MCF 10A (cell line): ENCODE measurements around the gene ZNF446. TPM values are rescaled to one million over a fixed set of nuclear protein-coding genes. Genes with fewer than 3 reads are reported as not detected.
A peak's percentile ranks its signal among the peaks of the same experiment; 100 is the strongest.

Experiments used
- BruUV-seq: library from RNA; stranded (reverse); fragments of 400-500 nt; replicated peaks from 2 replicates; lab custom pipeline; 2021; lab: Mats Ljungman, UMichigan
- CTCF ChIA-PET: fragments of 300-600 bp; sonication (Branson Sonifier 250); formaldehyde crosslinking; extraction: SDS; loops from one replicate; lab custom pipeline; 2021; ENCODE audit warnings: antibody characterized with exemption, inconsistent platforms; lab: Yijun Ruan, JAX
- POLR2A ChIA-PET: fragments of 300-600, 350-650 bp; sonication (Branson Sonifier 250); formaldehyde crosslinking; extraction: SDS; loops from one replicate; lab custom pipeline; 2020; ENCODE audit warnings: antibody characterized with exemption, inconsistent platforms; lab: Yijun Ruan, JAX
- DNase-seq: peaks from one replicate; pipeline ENCODE4 v3.0.0-alpha.2; 2018; ENCODE audit not compliant: unreplicated experiment
- H3K27ac Mint-ChIP-seq: one replicate; pipeline ENCODE4 v1.8.0; 2022; ENCODE audit warnings: mild to moderate bottlenecking, low read depth, mixed read lengths; ENCODE audit not compliant: unreplicated experiment
- H3K27me3 Mint-ChIP-seq: one replicate; pipeline ENCODE4 v1.8.0; 2022; ENCODE audit warnings: mixed read lengths; ENCODE audit not compliant: insufficient read depth, unreplicated experiment
- H3K36me3 Mint-ChIP-seq: one replicate; pipeline ENCODE4 v1.8.0; 2022; ENCODE audit warnings: mild to moderate bottlenecking, moderate library complexity, mixed read lengths; ENCODE audit not compliant: insufficient read depth, unreplicated experiment
- H3K4me1 Mint-ChIP-seq: one replicate; pipeline ENCODE4 v1.8.0; 2022; ENCODE audit warnings: mixed read lengths; ENCODE audit not compliant: insufficient read depth, unreplicated experiment
- H3K4me3 Mint-ChIP-seq: one replicate; pipeline ENCODE4 v1.8.0; 2022; ENCODE audit warnings: mild to moderate bottlenecking, moderate library complexity, mixed read lengths; ENCODE audit not compliant: unreplicated experiment
- H3K9me3 Mint-ChIP-seq: one replicate; pipeline ENCODE4 v1.8.0; 2022; ENCODE audit warnings: mixed read lengths; ENCODE audit not compliant: unreplicated experiment
- intact Hi-C: fragments of 100-400 bp; cut with micrococcal nuclease; formaldehyde crosslinking; loops from 2 replicates; pipeline ENCODE4 v1.14.1; 2022
- total RNA-seq: library from RNA; stranded (reverse); gene quantifications from 2 replicates; pipeline ENCODE4 v1.2.3, GENCODE V29; 2022
- TF ChIP-seq, protein P1 (sequence below): fragments of 200-600 bp; IDR thresholded peaks from one replicate; pipeline ENCODE4 v1.8.0; 2022; ENCODE audit warnings: antibody characterized with exemption, mild to moderate bottlenecking; ENCODE audit not compliant: unreplicated experiment

ZNF446 gene
- total RNA-seq, 1 experiment from 2014 or later, result 8.3 TPM

- H3K36me3 Mint-ChIP-seq, result peaks cover 55% of the 10 kb centered on the region
- no TSS peak for BruUV-seq
- no peak overlapping the region for H3K4me3 Mint-ChIP-seq
- ChIA-PET POLR2A (interaction anchor here (2.5 kb wide), 1 partner anchor 48 kb away, joined by 9 read pairs; the partner anchor contains the start of gene ZBTB45), CTCF (interaction anchor here (1.3 kb wide), 1 partner anchor 9 kb away, joined by 5 read pairs; no protein-coding TSS in a partner anchor)
- no peak for DNase-seq
- intact Hi-C loops, result no loop called here
- TF ChIP-seq, protein P1, sequence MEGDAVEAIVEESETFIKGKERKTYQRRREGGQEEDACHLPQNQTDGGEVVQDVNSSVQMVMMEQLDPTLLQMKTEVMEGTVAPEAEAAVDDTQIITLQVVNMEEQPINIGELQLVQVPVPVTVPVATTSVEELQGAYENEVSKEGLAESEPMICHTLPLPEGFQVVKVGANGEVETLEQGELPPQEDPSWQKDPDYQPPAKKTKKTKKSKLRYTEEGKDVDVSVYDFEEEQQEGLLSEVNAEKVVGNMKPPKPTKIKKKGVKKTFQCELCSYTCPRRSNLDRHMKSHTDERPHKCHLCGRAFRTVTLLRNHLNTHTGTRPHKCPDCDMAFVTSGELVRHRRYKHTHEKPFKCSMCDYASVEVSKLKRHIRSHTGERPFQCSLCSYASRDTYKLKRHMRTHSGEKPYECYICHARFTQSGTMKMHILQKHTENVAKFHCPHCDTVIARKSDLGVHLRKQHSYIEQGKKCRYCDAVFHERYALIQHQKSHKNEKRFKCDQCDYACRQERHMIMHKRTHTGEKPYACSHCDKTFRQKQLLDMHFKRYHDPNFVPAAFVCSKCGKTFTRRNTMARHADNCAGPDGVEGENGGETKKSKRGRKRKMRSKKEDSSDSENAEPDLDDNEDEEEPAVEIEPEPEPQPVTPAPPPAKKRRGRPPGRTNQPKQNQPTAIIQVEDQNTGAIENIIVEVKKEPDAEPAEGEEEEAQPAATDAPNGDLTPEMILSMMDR, result no peak
- H3K4me1 Mint-ChIP-seq, result peaks cover 15% of the 10 kb centered on the region
- H3K27me3 Mint-ChIP-seq, result no peaks in the 10 kb centered on the region
- H3K9me3 Mint-ChIP-seq, result no peaks in the 10 kb centered on the region
- no peak overlapping the region for H3K27ac Mint-ChIP-seq
These were observed 4.4 kb upstream of the ZNF446 start for GRCh38 chr19:58471736-58472135.

- Mint-ChIP-seq H3K4me3 (peak overlapping the region; percentile 23), H3K36me3 (peaks cover 63% of the 10 kb centered on the region), H3K27ac (no peak overlapping the region), H3K4me1 (peaks cover 10% of the 10 kb centered on the region), H3K9me3 (no peaks in the 10 kb centered on the region), H3K27me3 (no peaks in the 10 kb centered on the region)
- ChIA-PET POLR2A (interaction anchor here (2.5 kb wide), 1 partner anchor 46 kb away, joined by 9 read pairs; the partner anchor contains the start of gene ZBTB45), CTCF (no interaction called here)
- TF ChIP-seq, protein P1, result no peak
- BruUV-seq, result no TSS peak
- intact Hi-C loops, result no loop called here
- no peak for DNase-seq
These were observed 2.4 kb upstream of the ZNF446 start for GRCh38 chr19:58473775-58474174.

DNA sequence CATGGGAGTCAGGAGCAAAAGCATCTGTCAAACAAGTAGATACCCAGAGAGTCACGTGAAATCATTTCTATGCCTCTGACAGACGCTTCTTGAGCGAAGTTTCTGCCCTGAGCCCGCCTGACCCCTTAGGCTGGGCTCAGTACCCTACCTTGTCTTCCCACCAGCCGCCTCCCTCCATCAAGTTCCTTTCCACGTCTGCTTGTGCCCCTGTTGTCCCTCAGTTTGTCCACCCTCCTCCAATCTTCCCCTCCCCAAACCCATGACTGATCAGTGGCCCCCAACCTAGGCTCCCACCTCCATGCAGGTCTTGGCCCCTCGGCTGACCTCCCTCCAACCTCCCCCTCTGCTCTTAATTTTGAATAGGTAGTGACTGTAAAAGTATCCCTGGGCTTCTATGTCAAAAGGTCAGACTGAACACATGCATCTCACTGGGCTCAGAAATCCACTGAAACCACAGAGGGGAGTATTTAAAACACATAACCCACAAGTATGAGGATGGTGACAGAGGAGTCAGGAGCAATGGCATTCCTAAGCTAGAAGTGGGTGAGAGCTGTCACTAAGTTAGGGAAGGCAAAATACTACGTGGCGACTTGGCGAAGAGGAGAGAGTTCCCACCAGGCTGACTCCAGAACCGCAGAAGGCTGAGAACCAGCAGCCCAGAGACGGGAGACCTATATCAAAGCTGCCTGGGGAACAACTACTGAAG lies 1.7 kb upstream of the ZNF446 start:
- TF ChIP-seq, protein P1, result no peak
- no peak for DNase-seq
- ChIA-PET CTCF (no interaction called here), POLR2A (interaction anchor here (1.3 to 2.7 kb wide), 3 partner anchors 45 to 66 kb away, joined by 4 to 13 read pairs (median 9); partner anchors contain the start of genes ZBTB45 and ZNF584)
- BruUV-seq, result no TSS peak
- intact Hi-C loops, result no loop called here
- Mint-ChIP-seq H3K4me1 (peaks cover 10% of the 10 kb centered on the region), H3K9me3 (no peaks in the 10 kb centered on the region), H3K27me3 (no peaks in the 10 kb centered on the region), H3K4me3 (peak overlapping the region; percentile 90), H3K36me3 (peaks cover 68% of the 10 kb centered on the region), H3K27ac (no peak overlapping the region)

DNA sequence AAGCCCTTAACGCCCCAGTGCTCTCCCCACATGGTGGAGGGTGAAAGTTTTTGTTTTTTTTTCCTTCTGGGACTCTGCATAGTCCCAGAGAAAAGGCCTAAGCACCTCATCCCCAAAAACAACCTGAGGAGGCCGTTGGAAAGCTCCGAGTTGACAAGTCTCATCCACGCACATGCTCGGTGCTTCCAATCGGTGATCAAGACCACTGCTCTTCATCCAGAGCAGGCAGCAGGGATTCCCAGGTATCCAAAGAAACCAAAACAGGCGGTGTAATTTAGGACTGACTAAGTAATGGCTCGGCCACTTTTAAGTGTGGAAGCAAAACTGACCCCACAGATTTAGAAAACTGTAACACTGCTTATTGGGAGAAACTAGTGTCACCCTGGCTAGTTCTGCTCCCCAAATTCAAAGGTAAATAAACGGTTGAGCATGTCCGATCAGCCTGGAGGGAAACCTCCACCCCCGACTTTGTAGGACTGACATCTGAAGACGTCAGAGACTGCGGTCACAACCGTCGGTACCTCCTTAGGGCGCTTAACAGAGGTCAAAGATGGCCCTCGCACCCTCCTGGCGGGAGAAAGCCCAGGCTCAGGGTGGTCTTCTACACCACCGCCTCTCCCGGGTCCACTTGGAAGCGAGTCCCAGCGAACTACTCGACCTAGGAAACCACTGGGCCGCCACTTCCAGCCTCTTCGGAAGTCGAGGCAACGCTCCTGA lies 997 bp upstream of the ZNF446 start:
- no peak for DNase-seq
- BruUV-seq, result TSS peak; percentile 43
- H3K9me3 Mint-ChIP-seq, result no peaks in the 10 kb centered on the region
- ChIA-PET CTCF (interaction anchor here (0.9 kb wide), 1 partner anchor 14 kb away, joined by 3 read pairs; no protein-coding TSS in a partner anchor), POLR2A (interaction anchor here (0.7 to 2.7 kb wide), 13 partner anchors 10 to 245 kb away, joined by 3 to 13 read pairs (median 4); partner anchors contain the start of genes CHMP2A, TRIM28, ZBTB45 and ZNF324B)
- H3K27ac Mint-ChIP-seq, result peak overlapping the region; percentile 92
- TF ChIP-seq, protein P1, result no peak
- H3K4me1 Mint-ChIP-seq, result peaks cover 10% of the 10 kb centered on the region
- intact Hi-C loops, result no loop called here
- H3K4me3 Mint-ChIP-seq, result peak overlapping the region; percentile 90
- H3K27me3 Mint-ChIP-seq, result no peaks in the 10 kb centered on the region
- H3K36me3 Mint-ChIP-seq, result peaks cover 71% of the 10 kb centered on the region
